Spleen (tissue), 11 donors: ENCODE data around the gene FOXD2. TPM values are rescaled to one million over a fixed set of nuclear protein-coding genes. Genes with fewer than 3 reads are reported as not detected.

Experiments
- DNase-seq: peaks from one replicate; pipeline ENCODE4 v3.0.0-alpha.2; 2020
- H3K27ac ChIP-seq, 8 donors: fragments of 200-600 bp; sonication (generic) in 7 of 8; 1 replicate in 4 of 8; 2 replicates in 4 of 8; pipeline versions ENCODE4 v1.5.0 to v1.8.0; 2016 to 2021; ENCODE audit warnings: inconsistent platforms in 4 of 8, mild to moderate bottlenecking in 4 of 8, moderate library complexity in 1 of 8
- H3K27me3 ChIP-seq, 7 donors: fragments of 200-600 bp; sonication (generic) in 6 of 7; replicated peaks in 1 of 7; 1 replicate in 4 of 7; 2 replicates in 3 of 7; pipeline versions ENCODE4 v1.5.0 to v1.8.0; 2016 to 2021; ENCODE audit warnings: inconsistent platforms in 3 of 7, mild to moderate bottlenecking in 1 of 7
- H3K36me3 ChIP-seq, 6 donors: fragments of 200-600 bp; sonication (generic) in 5 of 6; 1 replicate in 4 of 6; 2 replicates in 2 of 6; pipeline versions ENCODE4 v1.5.0 to v1.8.0; 2016 to 2021; ENCODE audit warnings: inconsistent platforms in 2 of 6
- H3K4me1 ChIP-seq, 6 donors: fragments of 200-600 bp; sonication (generic) in 5 of 6; 1 replicate in 3 of 6; 2 replicates in 3 of 6; pipeline versions ENCODE4 v1.5.0 to v1.8.0; 2016 to 2021; ENCODE audit warnings: inconsistent platforms in 3 of 6
- H3K4me3 ChIP-seq, 8 donors: fragments of 200-600 bp; sonication (generic) in 7 of 8; 1 replicate in 4 of 8; 2 replicates in 4 of 8; pipeline versions ENCODE4 v1.5.0 to v1.8.0; 2016 to 2021; ENCODE audit warnings: inconsistent platforms in 4 of 8, mild to moderate bottlenecking in 4 of 8, moderate library complexity in 2 of 8
- H3K9me3 ChIP-seq, 8 donors: fragments of 200-600 bp; sonication (generic) in 7 of 8; 1 replicate in 4 of 8; 2 replicates in 4 of 8; pipeline versions ENCODE4 v1.5.0 to v1.8.0; 2016 to 2021; ENCODE audit warnings: inconsistent platforms in 4 of 8
- POLR2A ChIP-seq, 3 donors: fragments of 450-650 bp; IDR thresholded peaks; one replicate each; pipeline ENCODE4 v1.5.1; 2017; ENCODE audit warnings: antibody characterized with exemption in 3 of 3, mild to moderate bottlenecking in 1 of 3
- POLR2AphosphoS5 ChIP-seq, 3 donors: sonication (generic); formaldehyde crosslinking; IDR thresholded peaks; one replicate each; pipeline ENCODE4 v1.5.1; 2017; ENCODE audit warnings: antibody characterized with exemption in 3 of 3
- WGBS, 5 donors: extraction: QIAGEN DNeasy Blood & Tissue Kit in 3 of 5; methylation state at CpG; one replicate each; pipeline versions ENCODE4 v1.1.5 to v1.1.7; 2013 to 2018; 5-methylcytosine and 5-hydroxymethylcytosine counted together
- intact Hi-C: fragments of 100-400 bp; cut with DNase I; formaldehyde crosslinking; loops from one replicate; pipeline ENCODE4 v1.15.0; 2023; ENCODE audit warnings: low total_unique reads
- polyA plus RNA-seq, 3 donors: library from polyadenylated mRNA; stranded (reverse); fragments of 200-250 nt; gene quantifications; one replicate each; pipeline ENCODE4 v1.2.1, GENCODE V29; 2013
- total RNA-seq, 7 donors: library from RNA; depleted of rRNA in 3 of 7; stranded (reverse); fragments of >200 nt in 3 of 7; fragmentation: NEBNext Ultra II Directional in 4 of 7; extraction: Animal tissue kit (Norgen Biotek cat#: 25700) in 4 of 7; gene quantifications; one replicate each; pipeline versions ENCODE4 v1.1.0 to v1.2.1, GENCODE V29; 2016 to 2021
- TF ChIP-seq, protein P1 (sequence below), 11 experiments: fragments of 200-600 bp in 7 of 11; fragments of 450-650 bp in 4 of 11; sonication (generic) in 4 of 11; IDR thresholded peaks in 8 of 11; conservative IDR thresholded peaks in 3 of 11; 1 replicate in 7 of 11; 2 replicates in 4 of 11; pipeline versions ENCODE4 v1.4.0 to v1.8.0; 2016 to 2021; ENCODE audit warnings: antibody characterized with exemption in 11 of 11, inconsistent platforms in 4 of 11, mild to moderate bottlenecking in 1 of 11
- donor health status: healthy with polysubstance abuse.
- donor health status: DM: no; HTN: no; CAD: no; lungs with moderate emphysema.
- donor health status: DM: no; HTN: no; CAD: no.
- donor health status: Bipolar disorder and iron deficiency.
- donor health status: healthy.
- donor health status: DM: no; HTN: no; CAD: no.
- donor health status: DM: yes; HTN: yes; CAD: no.

Gene FOXD2
- total and polyA plus RNA-seq, 10 donors, result 0.09 to 1.7 (median 0.61) TPM

DNA sequence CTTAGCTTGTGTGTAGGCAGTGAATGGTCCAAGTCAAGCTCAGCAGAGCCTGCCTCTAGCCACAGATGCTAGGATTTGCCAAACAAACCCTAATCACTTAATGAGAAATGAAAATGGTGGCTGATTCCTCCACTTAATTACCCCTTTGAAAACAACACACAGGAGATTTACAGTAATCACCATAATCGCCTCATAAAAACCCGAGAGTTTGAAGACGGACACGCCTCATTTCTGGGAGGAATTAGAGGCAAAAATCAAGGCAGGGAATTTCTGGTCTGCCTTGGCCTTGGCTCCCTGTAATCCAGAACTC lies 38.0 kb upstream of the FOXD2 start:
- H3K27ac ChIP-seq, result no peak overlapping the region
- no peaks in the 10 kb centered on the region for H3K4me1 ChIP-seq
- H3K36me3 ChIP-seq, result no peaks in the 10 kb centered on the region
- 87 to 97% (median 95%) methylated on average over 4 of the region's 4 CpGs for WGBS, 5 donors
- peaks cover 0 to 56% (median 0%) of the 10 kb centered on the region in 7 donors for H3K27me3 ChIP-seq
- no peaks in the 10 kb centered on the region for H3K9me3 ChIP-seq
- intact Hi-C loops, result no loop called here
- no peak for DNase-seq
- H3K4me3 ChIP-seq, result no peak overlapping the region
- TF ChIP-seq POLR2AphosphoS5 (IDR thresholded peaks at IDR 0.05) (no peak), POLR2A (IDR thresholded peaks at IDR 0.05) (no peak)
- TF ChIP-seq, protein P1, sequence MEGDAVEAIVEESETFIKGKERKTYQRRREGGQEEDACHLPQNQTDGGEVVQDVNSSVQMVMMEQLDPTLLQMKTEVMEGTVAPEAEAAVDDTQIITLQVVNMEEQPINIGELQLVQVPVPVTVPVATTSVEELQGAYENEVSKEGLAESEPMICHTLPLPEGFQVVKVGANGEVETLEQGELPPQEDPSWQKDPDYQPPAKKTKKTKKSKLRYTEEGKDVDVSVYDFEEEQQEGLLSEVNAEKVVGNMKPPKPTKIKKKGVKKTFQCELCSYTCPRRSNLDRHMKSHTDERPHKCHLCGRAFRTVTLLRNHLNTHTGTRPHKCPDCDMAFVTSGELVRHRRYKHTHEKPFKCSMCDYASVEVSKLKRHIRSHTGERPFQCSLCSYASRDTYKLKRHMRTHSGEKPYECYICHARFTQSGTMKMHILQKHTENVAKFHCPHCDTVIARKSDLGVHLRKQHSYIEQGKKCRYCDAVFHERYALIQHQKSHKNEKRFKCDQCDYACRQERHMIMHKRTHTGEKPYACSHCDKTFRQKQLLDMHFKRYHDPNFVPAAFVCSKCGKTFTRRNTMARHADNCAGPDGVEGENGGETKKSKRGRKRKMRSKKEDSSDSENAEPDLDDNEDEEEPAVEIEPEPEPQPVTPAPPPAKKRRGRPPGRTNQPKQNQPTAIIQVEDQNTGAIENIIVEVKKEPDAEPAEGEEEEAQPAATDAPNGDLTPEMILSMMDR (IDR thresholded peaks at IDR 0.05 in 8 of 11, conservative IDR thresholded peaks at IDR 0.05 in 3 of 11), result no peak

DNA sequence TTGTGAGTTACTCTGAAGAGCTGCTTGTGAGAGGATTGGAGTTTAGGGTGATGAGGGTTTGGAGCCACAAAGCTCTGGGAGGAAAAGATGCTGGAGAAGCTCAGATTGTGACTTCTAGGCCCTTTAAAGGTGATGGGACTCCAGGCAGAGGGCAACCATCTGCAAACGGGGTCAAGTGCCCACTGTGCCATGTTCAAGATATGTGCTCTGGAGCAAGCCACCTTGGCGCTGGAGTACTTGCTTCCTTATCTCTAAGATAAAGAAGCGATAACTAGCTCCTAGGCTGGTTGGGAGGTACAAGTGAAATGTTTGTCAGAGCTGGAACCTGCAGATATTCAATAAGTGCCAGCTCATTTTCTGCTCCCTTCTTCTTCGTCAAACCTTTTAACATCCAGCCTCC lies 36.1 kb upstream of the FOXD2 start:
- Histone ChIP-seq H3K9me3 (no peaks in the 10 kb centered on the region), H3K4me3 (no peak overlapping the region), H3K36me3 (no peaks in the 10 kb centered on the region), H3K4me1 (no peaks in the 10 kb centered on the region), H3K27ac (no peak overlapping the region), H3K27me3 (peaks cover 0 to 44% (median 0%) of the 10 kb centered on the region in 7 donors)
- intact Hi-C loops, result no loop called here
- no peak for DNase-seq
- 86 to 88% (median 87%) methylated on average over 4 of the region's 4 CpGs for WGBS, 5 donors
- TF ChIP-seq, protein P1 (IDR thresholded peaks at IDR 0.05 in 8 of 11, conservative IDR thresholded peaks at IDR 0.05 in 3 of 11), result no peak
- no peak for TF ChIP-seq POLR2AphosphoS5 (IDR thresholded peaks at IDR 0.05)

DNA sequence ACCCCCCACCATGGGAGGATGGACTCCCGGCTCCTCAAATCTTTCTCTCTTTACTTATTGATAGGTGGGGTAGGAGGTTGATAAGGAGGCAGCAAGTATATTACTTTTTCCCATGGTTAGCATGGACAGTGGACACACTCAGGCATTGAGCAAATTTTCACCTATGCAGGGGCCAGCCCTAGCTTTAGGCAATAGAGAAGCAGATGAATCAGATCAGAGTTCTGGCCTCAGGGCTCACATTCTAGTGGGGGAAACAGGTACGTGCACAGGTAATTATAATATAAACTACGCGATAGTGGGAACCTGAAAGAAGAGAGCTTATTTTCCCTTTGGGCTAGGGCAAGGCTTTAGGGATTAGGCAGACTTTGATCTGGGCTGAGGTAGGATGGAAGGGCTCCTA lies 35.3 kb upstream of the FOXD2 start:
- intact Hi-C loops, result no loop called here
- Histone ChIP-seq H3K36me3 (no peaks in the 10 kb centered on the region), H3K9me3 (no peaks in the 10 kb centered on the region), H3K27ac (no peak overlapping the region), H3K4me3 (no peak overlapping the region), H3K4me1 (no peaks in the 10 kb centered on the region), H3K27me3 (peaks cover 0 to 37% (median 0%) of the 10 kb centered on the region in 7 donors)
- DNase-seq, result no peak
- TF ChIP-seq POLR2AphosphoS5 (IDR thresholded peaks at IDR 0.05), result no peak
- TF ChIP-seq, protein P1 (IDR thresholded peaks at IDR 0.05 in 8 of 11, conservative IDR thresholded peaks at IDR 0.05 in 3 of 11), result no peak
- no peak for TF ChIP-seq POLR2A (IDR thresholded peaks at IDR 0.05)
- 87 to 97% (median 95%) methylated on average over 4 of the region's 4 CpGs for WGBS, 5 donors

DNA sequence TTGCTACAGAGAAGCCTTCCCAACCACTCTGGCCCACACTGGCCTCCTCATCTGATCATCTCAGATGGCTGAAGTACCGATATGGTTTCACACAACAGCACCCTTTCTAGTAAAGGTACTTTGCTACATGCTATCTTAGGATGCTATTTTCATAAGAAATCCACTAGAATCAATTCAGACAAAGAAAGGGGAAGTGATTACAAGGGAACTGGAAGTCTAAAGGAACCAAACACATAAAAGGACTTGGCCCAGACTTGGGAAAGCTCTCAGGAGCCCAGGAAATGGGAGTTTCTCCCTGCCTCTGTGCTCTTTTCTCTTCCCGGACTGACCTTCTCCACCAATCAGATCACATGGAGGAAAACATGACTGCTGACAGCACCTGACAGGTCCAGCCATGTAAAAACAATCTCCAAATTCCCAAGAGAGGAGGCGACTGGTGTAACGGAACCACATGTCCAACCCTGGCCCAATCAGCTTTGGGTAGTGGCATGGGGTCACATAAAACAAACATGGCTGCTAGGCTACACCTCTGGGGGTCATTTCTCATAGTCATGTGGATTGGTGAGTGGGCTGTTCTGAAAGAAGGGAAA lies 34.4 kb upstream of the FOXD2 start:
- intact Hi-C loops, result no loop called here
- TF ChIP-seq POLR2A (IDR thresholded peaks at IDR 0.05), result no peak
- TF ChIP-seq, protein P1 (IDR thresholded peaks at IDR 0.05 in 8 of 11, conservative IDR thresholded peaks at IDR 0.05 in 3 of 11), result no peak
- TF ChIP-seq POLR2AphosphoS5 (IDR thresholded peaks at IDR 0.05), result no peak
- WGBS, 5 donors, result 83 to 93% (median 87%) methylated on average over 4 of the region's 4 CpGs
- Histone ChIP-seq H3K27me3 (peaks cover 0 to 28% (median 0%) of the 10 kb centered on the region in 7 donors), H3K27ac (no peak overlapping the region), H3K9me3 (no peaks in the 10 kb centered on the region), H3K4me1 (no peaks in the 10 kb centered on the region), H3K36me3 (no peaks in the 10 kb centered on the region), H3K4me3 (no peak overlapping the region)
- no peak for DNase-seq
